Coronary artery (tissue), 2 donors: ENCODE measurements around the gene ARF1.
A peak's percentile ranks its signal among the peaks of the same experiment; 100 is the strongest.

ENCODE experiments used
- DNase-seq: peaks from one replicate; pipeline ENCODE4 v3.0.0-alpha.2; 2017; ENCODE audit warnings: low spot score
- H3K27ac ChIP-seq, 2 donors: fragments of 200-600 bp; sonication (generic); one replicate each; pipeline ENCODE4 v1.5.1; 2016 to 2019
- H3K4me3 ChIP-seq: fragments of 200-600 bp; sonication (generic); 2 replicates; pipeline ENCODE4 v1.5.1; 2016; ENCODE audit warnings: mild to moderate bottlenecking, moderate library complexity
- CTCF ChIP-seq: fragments of 200-600 bp; sonication (generic); IDR thresholded peaks from one replicate; pipeline ENCODE4 v1.5.1; 2019; ENCODE audit warnings: antibody characterized with exemption

The ARF1 gene

GRCh38 chr1:228136901-228137300 is 54.4 kb downstream of the ARF1 start:
- no peak overlapping the region for H3K27ac ChIP-seq
- no peak overlapping the region for H3K4me3 ChIP-seq
- no peak for TF ChIP-seq CTCF
- no peak for DNase-seq

DNA sequence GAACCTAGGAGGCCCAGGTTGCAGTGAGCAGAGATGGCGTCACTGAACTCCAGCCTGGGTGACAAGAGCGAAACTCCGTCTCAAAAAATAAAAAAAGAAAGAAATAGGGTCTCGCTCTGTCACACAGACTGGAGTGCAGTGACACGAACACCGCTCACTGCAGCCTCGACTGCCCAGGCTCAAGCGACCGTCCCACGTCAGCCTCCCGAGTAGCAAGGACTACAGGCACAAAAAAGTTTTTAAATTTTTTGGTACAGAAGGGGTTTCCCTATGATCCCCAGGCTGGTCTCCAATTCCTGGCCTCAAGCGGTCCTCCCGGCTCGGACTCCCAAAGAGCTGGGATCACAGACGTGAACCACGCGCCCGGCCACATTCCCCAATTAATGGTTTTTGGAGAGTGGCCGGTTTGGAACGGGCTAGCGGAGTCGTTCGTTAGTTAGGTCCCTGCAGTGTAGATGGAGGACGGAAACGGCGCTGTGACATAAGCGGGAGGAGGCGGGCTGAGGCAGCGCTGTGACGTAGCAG is 57.0 kb downstream of the ARF1 start:
- H3K4me3 ChIP-seq, result peak overlapping the region; percentile 99
- no peak for TF ChIP-seq CTCF
- peak overlapping the region; percentile 98 to 99 for H3K27ac ChIP-seq
- no peak for DNase-seq

- no peak for TF ChIP-seq CTCF
- peak; percentile 100 for DNase-seq
- peak within 1 kb of the TSS; percentile 99 for H3K4me3 ChIP-seq
- peak within 1 kb of the TSS; percentile 98 to 99 for H3K27ac ChIP-seq
Measured at GRCh38 chr1:228139931-228140723, 57.6 kb downstream of the ARF1 start, which contains the start of gene GUK1. Gene GUK1 (plus strand): TSS chr1:228140279. CDS start chr1:228140303, 24 bp downstream.

DNA sequence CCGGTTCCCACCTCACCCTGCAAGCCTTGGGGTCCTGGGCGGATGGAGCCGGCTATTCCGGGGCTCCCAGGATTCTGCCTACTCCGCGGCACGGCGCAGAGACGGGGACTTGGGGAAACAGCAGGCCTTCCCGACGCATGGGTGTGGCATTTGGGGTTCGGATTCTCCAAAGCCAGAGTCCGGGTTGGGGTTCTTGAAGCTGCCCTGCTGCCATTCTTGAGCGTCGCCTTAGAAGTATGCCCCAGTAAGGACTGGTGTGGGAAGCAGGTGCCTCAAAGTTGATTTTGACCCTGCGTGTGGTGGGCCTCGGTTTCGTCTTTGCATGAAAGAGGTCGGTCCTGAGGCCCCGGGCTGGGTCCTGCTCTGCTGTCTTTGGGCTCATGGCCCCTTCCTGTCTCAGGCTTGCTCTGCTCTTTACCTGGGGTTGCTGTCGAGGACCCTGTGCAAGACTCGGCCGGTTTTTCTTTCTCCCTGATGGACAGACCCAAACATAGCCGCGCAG is 58.3 kb downstream of the ARF1 start:
- H3K4me3 ChIP-seq, result peak overlapping the region; percentile 99
- peak overlapping the region; percentile 98 to 99 for H3K27ac ChIP-seq
- TF ChIP-seq CTCF, result no peak
- no peak for DNase-seq

DNA sequence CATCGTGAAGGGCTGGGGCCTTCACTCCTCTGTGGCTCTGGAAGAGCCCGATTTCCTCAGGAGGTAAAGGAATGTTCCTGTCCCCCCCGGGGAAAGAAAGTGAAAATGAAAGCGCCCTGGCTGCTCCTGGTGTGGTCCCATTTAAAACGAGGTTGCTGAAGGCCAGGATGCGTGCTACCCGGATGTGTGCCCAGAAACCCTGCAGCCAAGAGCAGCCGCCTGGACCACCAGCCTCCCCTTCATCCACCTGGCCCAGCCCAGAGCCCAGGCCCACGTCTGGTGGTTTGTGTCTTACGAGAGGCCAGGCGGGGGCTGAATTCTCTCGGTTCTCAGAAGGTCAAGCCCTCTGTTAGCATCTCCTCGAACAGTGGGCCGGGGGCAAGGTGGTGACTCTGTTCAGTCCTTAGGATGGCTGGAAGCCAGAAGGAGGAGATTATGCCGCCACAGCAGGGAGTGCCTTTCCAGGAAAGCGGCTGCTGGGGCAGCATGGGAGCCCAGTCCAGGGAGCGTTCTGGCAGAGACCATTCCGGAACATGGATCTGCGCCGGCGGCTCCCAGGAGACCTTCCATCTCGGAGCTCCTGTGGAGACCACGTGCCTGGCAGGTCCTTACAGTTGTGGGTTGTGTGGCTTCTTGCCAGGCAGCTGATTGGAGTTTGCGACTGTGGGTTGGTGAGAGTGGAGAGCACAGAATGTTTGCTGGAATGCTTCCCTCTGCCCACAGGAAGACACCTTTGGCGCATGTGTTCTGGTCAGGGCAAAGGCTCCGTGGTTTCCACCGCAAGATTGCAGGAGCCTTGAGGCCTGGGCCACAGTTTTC is 58.9 kb downstream of the ARF1 start:
- peak; percentile 76 for DNase-seq
- no peak for TF ChIP-seq CTCF
- Histone ChIP-seq H3K27ac (peak overlapping the region; percentile 98 to 99), H3K4me3 (peak overlapping the region; percentile 99)

- no peak for DNase-seq
- Histone ChIP-seq H3K4me3 (peak overlapping the region; percentile 99), H3K27ac (peak overlapping the region in 1 of 2 donors; percentile 98)
- no peak for TF ChIP-seq CTCF
Measured at GRCh38 chr1:228142155-228142691, 59.7 kb downstream of the ARF1 start.
